A673 (cell line): ENCODE results near the gene RPS21.

Experiments used
- EZH2 ChIP-seq: fragments of 200-600 bp; sonication (generic); IDR thresholded peaks from 2 replicates; pipeline ENCODE4 v1.6.1; 2017; ENCODE audit warnings: borderline replicate concordance, low read depth, mild to moderate bottlenecking, mixed read lengths, antibody characterized with exemption, low read length; ENCODE audit not compliant: poor library complexity, severe bottlenecking
- TF ChIP-seq, protein P1 (sequence below): fragments of 300-800, 200-600 bp; sonication (generic); conservative IDR thresholded peaks from 2 replicates; pipeline ENCODE4 v1.5.1; 2017; ENCODE audit warnings: low read depth, mild to moderate bottlenecking, antibody characterized with exemption, low read length, moderate library complexity, mixed read lengths

DNA sequence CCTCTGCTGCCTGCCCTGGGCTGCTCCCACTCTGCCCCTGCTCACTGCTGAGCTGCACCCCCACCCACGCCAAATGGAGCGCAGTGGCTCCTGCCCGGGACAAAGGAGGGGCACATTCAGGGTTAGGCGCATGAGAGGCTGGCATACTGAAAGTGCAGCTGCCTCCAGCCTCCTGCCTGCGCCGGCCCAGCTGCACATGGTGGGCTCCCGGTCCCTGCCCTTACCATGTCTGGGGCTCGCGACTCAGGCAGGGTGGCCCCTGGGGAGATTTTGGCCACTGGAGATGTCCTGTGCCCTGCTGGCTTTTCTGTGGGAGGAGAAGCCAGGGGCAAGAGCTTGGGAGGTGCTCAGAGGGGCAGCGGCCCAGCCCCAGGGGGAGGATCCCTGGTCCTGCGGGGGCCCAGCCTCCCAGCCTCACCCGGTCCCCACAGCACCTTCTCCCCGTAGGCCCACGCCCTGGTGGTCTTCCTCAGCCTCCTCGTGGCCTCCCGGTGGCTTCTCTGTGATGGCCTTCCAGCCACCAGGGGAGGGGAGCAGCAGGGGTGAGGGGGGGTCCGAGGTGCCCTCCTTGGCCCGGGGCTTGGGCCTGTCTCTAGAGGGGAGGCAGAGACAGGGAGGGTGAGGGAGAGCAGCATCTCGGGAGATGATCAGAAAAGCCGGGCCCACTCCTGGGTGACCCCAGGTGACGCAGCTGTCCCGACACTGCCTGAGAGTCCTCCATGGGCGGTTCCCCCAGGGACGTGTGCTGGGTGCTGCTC lies 28.6 kb downstream of the RPS21 start:
- TF ChIP-seq, protein P1, sequence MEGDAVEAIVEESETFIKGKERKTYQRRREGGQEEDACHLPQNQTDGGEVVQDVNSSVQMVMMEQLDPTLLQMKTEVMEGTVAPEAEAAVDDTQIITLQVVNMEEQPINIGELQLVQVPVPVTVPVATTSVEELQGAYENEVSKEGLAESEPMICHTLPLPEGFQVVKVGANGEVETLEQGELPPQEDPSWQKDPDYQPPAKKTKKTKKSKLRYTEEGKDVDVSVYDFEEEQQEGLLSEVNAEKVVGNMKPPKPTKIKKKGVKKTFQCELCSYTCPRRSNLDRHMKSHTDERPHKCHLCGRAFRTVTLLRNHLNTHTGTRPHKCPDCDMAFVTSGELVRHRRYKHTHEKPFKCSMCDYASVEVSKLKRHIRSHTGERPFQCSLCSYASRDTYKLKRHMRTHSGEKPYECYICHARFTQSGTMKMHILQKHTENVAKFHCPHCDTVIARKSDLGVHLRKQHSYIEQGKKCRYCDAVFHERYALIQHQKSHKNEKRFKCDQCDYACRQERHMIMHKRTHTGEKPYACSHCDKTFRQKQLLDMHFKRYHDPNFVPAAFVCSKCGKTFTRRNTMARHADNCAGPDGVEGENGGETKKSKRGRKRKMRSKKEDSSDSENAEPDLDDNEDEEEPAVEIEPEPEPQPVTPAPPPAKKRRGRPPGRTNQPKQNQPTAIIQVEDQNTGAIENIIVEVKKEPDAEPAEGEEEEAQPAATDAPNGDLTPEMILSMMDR: no peak
- no peak for TF ChIP-seq EZH2
